Activated naive CD4-positive, alpha-beta T cell treated with anti-CD3 and anti-CD28 coated beads, Interleukin-2, amount 10 ng/mL, durations not matched to agents 7 days and 5 days (primary cell): ENCODE data around the gene GMPS.
"Not testable (repeated sequence)": the region's sequence is repeated elsewhere in the genome, so short reads cannot be mapped to it uniquely, and the experiment has no call there.

ENCODE experiments used
- CTCF ChIA-PET: fragments of 350-600 bp; sonication (Branson Sonifier 250); formaldehyde crosslinking; loops from one replicate; lab custom pipeline; 2021; ENCODE audit warnings: antibody characterized with exemption; lab: Charles Lee
- DNase-seq: peaks from one replicate; pipeline ENCODE4 v3.0.0-alpha.2; 2020
- H3K27ac Mint-ChIP-seq: one replicate; pipeline ENCODE4 v1.8.0; 2021; ENCODE audit warnings: mild to moderate bottlenecking, moderate library complexity, mixed read lengths
- H3K27me3 Mint-ChIP-seq: one replicate; pipeline ENCODE4 v1.8.0; 2021; ENCODE audit warnings: mild to moderate bottlenecking, mixed read lengths
- H3K36me3 Mint-ChIP-seq: one replicate; pipeline ENCODE4 v1.8.0; 2021; ENCODE audit warnings: mixed read lengths
- H3K4me1 Mint-ChIP-seq: one replicate; pipeline ENCODE4 v1.8.0; 2021; ENCODE audit warnings: mixed read lengths
- H3K4me3 Mint-ChIP-seq: one replicate; pipeline ENCODE4 v1.8.0; 2021; ENCODE audit warnings: mild to moderate bottlenecking, moderate library complexity, mixed read lengths
- H3K9me3 Mint-ChIP-seq: one replicate; pipeline ENCODE4 v1.8.0; 2021; ENCODE audit warnings: mixed read lengths

Gene GMPS

GRCh38 chr3:155886348-155886747, 15.9 kb downstream of the GMPS start:
- CTCF ChIA-PET, H3K27ac Mint-ChIP-seq, H3K36me3 Mint-ChIP-seq, H3K4me3 Mint-ChIP-seq, DNase-seq, H3K9me3 Mint-ChIP-seq, H3K27me3 Mint-ChIP-seq: not testable (repeated sequence)
- peaks cover 25% of the 10 kb centered on the region for H3K4me1 Mint-ChIP-seq

- H3K36me3 Mint-ChIP-seq = peaks cover 3% of the 10 kb centered on the region
- H3K27ac Mint-ChIP-seq = no peak overlapping the region
- no peaks in the 10 kb centered on the region for H3K27me3 Mint-ChIP-seq
- peaks cover 21% of the 10 kb centered on the region for H3K4me1 Mint-ChIP-seq
- H3K9me3 Mint-ChIP-seq = no peaks in the 10 kb centered on the region
- no peak overlapping the region for H3K4me3 Mint-ChIP-seq
- DNase-seq = no peak
- CTCF ChIA-PET = no interaction called here
Measured at GRCh38 chr3:155886915-155887314, 16.5 kb downstream of the GMPS start.

GRCh38 chr3:155889212-155889611, 18.8 kb downstream of the GMPS start:
- Mint-ChIP-seq H3K9me3 (no peaks in the 10 kb centered on the region), H3K27ac (no peak overlapping the region), H3K4me1 (peaks cover 21% of the 10 kb centered on the region), H3K36me3 (peaks cover 10% of the 10 kb centered on the region), H3K27me3 (no peaks in the 10 kb centered on the region), H3K4me3 (no peak overlapping the region)
- DNase-seq = no peak
- CTCF ChIA-PET = interaction anchor here (1.1 kb wide), 1 partner anchor 83 kb away, joined by 4 read pairs; the partner anchor contains the start of gene C3orf33

- Mint-ChIP-seq H3K4me1 (peaks cover 18% of the 10 kb centered on the region), H3K27ac (no peak overlapping the region), H3K4me3 (no peak overlapping the region), H3K36me3 (peaks cover 14% of the 10 kb centered on the region), H3K27me3 (no peaks in the 10 kb centered on the region), H3K9me3 (no peaks in the 10 kb centered on the region)
- DNase-seq = no peak
- CTCF ChIA-PET = interaction anchor here (0.8 to 1.1 kb wide), 2 partner anchors 19 to 84 kb away, joined by 3 to 4 read pairs; partner anchors contain the start of gene C3orf33
Measured at GRCh38 chr3:155889952-155890351, 19.5 kb downstream of the GMPS start.

GRCh38 chr3:155890671-155891190, 20.3 kb downstream of the GMPS start:
- no peak overlapping the region for H3K4me3 Mint-ChIP-seq
- no peak for DNase-seq
- peaks cover 19% of the 10 kb centered on the region for H3K36me3 Mint-ChIP-seq
- no peaks in the 10 kb centered on the region for H3K9me3 Mint-ChIP-seq
- H3K4me1 Mint-ChIP-seq = peaks cover 18% of the 10 kb centered on the region
- H3K27ac Mint-ChIP-seq = no peak overlapping the region
- CTCF ChIA-PET = interaction anchor here (0.8 kb wide), 1 partner anchor 20 kb away, joined by 3 read pairs; no protein-coding TSS in a partner anchor
- H3K27me3 Mint-ChIP-seq = no peaks in the 10 kb centered on the region

GRCh38 chr3:155891321-155891720, 20.9 kb downstream of the GMPS start:
- Mint-ChIP-seq H3K36me3 (peaks cover 21% of the 10 kb centered on the region), H3K9me3 (no peaks in the 10 kb centered on the region), H3K4me1 (peaks cover 18% of the 10 kb centered on the region), H3K4me3 (no peak overlapping the region), H3K27ac (no peak overlapping the region), H3K27me3 (no peaks in the 10 kb centered on the region)
- CTCF ChIA-PET = no interaction called here
- no peak for DNase-seq

- no peak for DNase-seq
- CTCF ChIA-PET = interaction anchor here (0.7 to 3.2 kb wide), 3 partner anchors 10 to 89 kb away, joined by 3 to 12 read pairs (median 3); partner anchors contain the start of gene C3orf33
- H3K9me3 Mint-ChIP-seq = no peaks in the 10 kb centered on the region
- no peak overlapping the region for H3K4me3 Mint-ChIP-seq
- no peak overlapping the region for H3K27ac Mint-ChIP-seq
- H3K27me3 Mint-ChIP-seq = no peaks in the 10 kb centered on the region
- peaks cover 44% of the 10 kb centered on the region for H3K36me3 Mint-ChIP-seq
- H3K4me1 Mint-ChIP-seq = peaks cover 2% of the 10 kb centered on the region
Measured at GRCh38 chr3:155895379-155895900, 25.0 kb downstream of the GMPS start.

- no peak for DNase-seq
- Mint-ChIP-seq H3K9me3 (peaks cover 8% of the 10 kb centered on the region), H3K27ac (no peak overlapping the region), H3K4me1 (peaks cover 16% of the 10 kb centered on the region), H3K36me3 (peaks cover 53% of the 10 kb centered on the region), H3K4me3 (no peak overlapping the region), H3K27me3 (no peaks in the 10 kb centered on the region)
- CTCF ChIA-PET = interaction anchor here (1.0 kb wide), 2 partner anchors 15 to 101 kb away, joined by 3 to 4 read pairs; partner anchors contain the start of gene C3orf33
Measured at GRCh38 chr3:155906900-155907299, 36.5 kb downstream of the GMPS start.

- Mint-ChIP-seq H3K4me1 (peaks cover 16% of the 10 kb centered on the region), H3K36me3 (peaks cover 55% of the 10 kb centered on the region), H3K9me3 (peaks cover 8% of the 10 kb centered on the region), H3K27ac (peak overlapping the region; percentile 79), H3K27me3 (no peaks in the 10 kb centered on the region), H3K4me3 (no peak overlapping the region)
- CTCF ChIA-PET = interaction anchor here (1.7 kb wide), 1 partner anchor 102 kb away, joined by 5 read pairs; the partner anchor contains the start of gene C3orf33
- DNase-seq = peak; percentile 49
Measured at GRCh38 chr3:155908086-155908485, 37.6 kb downstream of the GMPS start.

- Mint-ChIP-seq H3K4me3 (no peak overlapping the region), H3K27ac (peak overlapping the region; percentile 79), H3K27me3 (no peaks in the 10 kb centered on the region), H3K36me3 (peaks cover 60% of the 10 kb centered on the region), H3K9me3 (peaks cover 8% of the 10 kb centered on the region), H3K4me1 (peaks cover 16% of the 10 kb centered on the region)
- CTCF ChIA-PET = interaction anchor here (1.7 kb wide), 1 partner anchor 103 kb away, joined by 5 read pairs; the partner anchor contains the start of gene C3orf33
- no peak for DNase-seq
Measured at GRCh38 chr3:155908605-155909004, 38.2 kb downstream of the GMPS start.

GRCh38 chr3:155912090-155912489, 41.6 kb downstream of the GMPS start:
- peaks cover 67% of the 10 kb centered on the region for H3K36me3 Mint-ChIP-seq
- DNase-seq = no peak
- no peaks in the 10 kb centered on the region for H3K27me3 Mint-ChIP-seq
- H3K9me3 Mint-ChIP-seq = peaks cover 8% of the 10 kb centered on the region
- H3K4me3 Mint-ChIP-seq = no peak overlapping the region
- H3K4me1 Mint-ChIP-seq = peaks cover 17% of the 10 kb centered on the region
- H3K27ac Mint-ChIP-seq = no peak overlapping the region
- CTCF ChIA-PET = interaction anchor here (2.0 kb wide), 1 partner anchor 106 kb away, joined by 7 read pairs; the partner anchor contains the start of gene C3orf33

- CTCF ChIA-PET = interaction anchor here (2.0 kb wide), 1 partner anchor 107 kb away, joined by 7 read pairs; the partner anchor contains the start of gene C3orf33
- Mint-ChIP-seq H3K27ac (no peak overlapping the region), H3K9me3 (peaks cover 6% of the 10 kb centered on the region), H3K36me3 (peaks cover 68% of the 10 kb centered on the region), H3K4me3 (no peak overlapping the region), H3K4me1 (peaks cover 16% of the 10 kb centered on the region), H3K27me3 (no peaks in the 10 kb centered on the region)
- no peak for DNase-seq
Measured at GRCh38 chr3:155912579-155913190, 42.2 kb downstream of the GMPS start.

GRCh38 chr3:155917781-155918180, 47.3 kb downstream of the GMPS start:
- no peaks in the 10 kb centered on the region for H3K27me3 Mint-ChIP-seq
- H3K4me3 Mint-ChIP-seq = no peak overlapping the region
- CTCF ChIA-PET = no interaction called here
- DNase-seq = no peak
- peaks cover 3% of the 10 kb centered on the region for H3K4me1 Mint-ChIP-seq
- H3K36me3 Mint-ChIP-seq = peaks cover 44% of the 10 kb centered on the region
- H3K27ac Mint-ChIP-seq = no peak overlapping the region
- no peaks in the 10 kb centered on the region for H3K9me3 Mint-ChIP-seq

GRCh38 chr3:155919728-155920127, 49.3 kb downstream of the GMPS start:
- CTCF ChIA-PET = no interaction called here
- no peak for DNase-seq
- Mint-ChIP-seq H3K27ac (no peak overlapping the region), H3K27me3 (no peaks in the 10 kb centered on the region), H3K4me1 (peaks cover 3% of the 10 kb centered on the region), H3K36me3 (peaks cover 49% of the 10 kb centered on the region), H3K4me3 (no peak overlapping the region), H3K9me3 (no peaks in the 10 kb centered on the region)
